Left colon (tissue), 2 donors: ENCODE measurements around the gene ZNF575. TPM values are rescaled to one million over a fixed set of nuclear protein-coding genes. Genes with fewer than 3 reads are reported as not detected.
"Not testable (repeated sequence)": the region's sequence is repeated elsewhere in the genome, so short reads cannot be mapped to it uniquely, and the experiment has no call there.

Experiments
- ATAC-seq: fragments of 200-7000 bp; cut with Tn5 transposase; one replicate; pipeline ENCODE4 v1.9.1; 2020; ENCODE audit warnings: mild to moderate bottlenecking, moderate library complexity
- DNase-seq, 2 donors: peaks; one replicate each; pipeline ENCODE4 v3.0.0-alpha.2; 2020
- intact Hi-C, 2 donors: fragments of 100-400 bp; cut with DNase I in 1 of 2; cut with micrococcal nuclease in 1 of 2; formaldehyde crosslinking; loops; one replicate each; pipeline versions ENCODE4 v1.11.2 to v1.14.0; 2022; cut with DNase I, micrococcal nuclease
- total RNA-seq, 2 donors: library from RNA; stranded (reverse); fragmentation: NEBNext Ultra II Directional; extraction: Animal tissue kit (Norgen Biotek cat#: 25700); gene quantifications; one replicate each; pipeline ENCODE4 v1.2.1, GENCODE V29; 2021
- donor health status: DM: no; HTN: no; CAD: no.
- donor health status: DM: yes; HTN: yes; CAD: no.

The ZNF575 gene
- total RNA-seq, 2 donors from 2014 or later = 6.5 to 7.7 TPM

DNA sequence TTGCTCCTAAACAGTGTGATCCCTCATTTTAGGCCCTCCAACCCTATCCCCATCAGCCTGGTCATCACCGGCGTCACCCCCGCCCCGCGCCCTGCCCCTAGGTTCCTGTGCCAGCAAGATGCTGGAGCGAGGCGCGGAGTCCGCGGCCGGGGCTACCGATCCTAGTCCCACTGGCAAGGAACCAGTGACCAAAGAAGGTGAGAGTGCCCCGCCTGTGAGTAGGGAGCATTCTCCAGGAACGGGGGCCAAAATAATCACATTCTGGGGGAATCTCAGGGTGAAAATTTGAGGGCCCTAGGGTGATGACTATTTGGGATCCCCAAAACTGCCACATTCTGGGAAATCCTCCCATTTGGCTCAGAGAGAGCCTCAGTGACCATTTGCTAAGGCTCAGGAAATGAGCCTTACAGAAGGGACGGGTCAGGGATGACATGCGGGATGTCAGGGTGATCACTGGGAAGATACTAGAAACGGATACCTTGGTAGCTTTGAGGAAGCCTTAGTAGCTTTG lies 1.4 kb downstream of the ZNF575 start:
- intact Hi-C loops = no loop called here
- ATAC-seq (no peak), DNase-seq (no peak)

DNA sequence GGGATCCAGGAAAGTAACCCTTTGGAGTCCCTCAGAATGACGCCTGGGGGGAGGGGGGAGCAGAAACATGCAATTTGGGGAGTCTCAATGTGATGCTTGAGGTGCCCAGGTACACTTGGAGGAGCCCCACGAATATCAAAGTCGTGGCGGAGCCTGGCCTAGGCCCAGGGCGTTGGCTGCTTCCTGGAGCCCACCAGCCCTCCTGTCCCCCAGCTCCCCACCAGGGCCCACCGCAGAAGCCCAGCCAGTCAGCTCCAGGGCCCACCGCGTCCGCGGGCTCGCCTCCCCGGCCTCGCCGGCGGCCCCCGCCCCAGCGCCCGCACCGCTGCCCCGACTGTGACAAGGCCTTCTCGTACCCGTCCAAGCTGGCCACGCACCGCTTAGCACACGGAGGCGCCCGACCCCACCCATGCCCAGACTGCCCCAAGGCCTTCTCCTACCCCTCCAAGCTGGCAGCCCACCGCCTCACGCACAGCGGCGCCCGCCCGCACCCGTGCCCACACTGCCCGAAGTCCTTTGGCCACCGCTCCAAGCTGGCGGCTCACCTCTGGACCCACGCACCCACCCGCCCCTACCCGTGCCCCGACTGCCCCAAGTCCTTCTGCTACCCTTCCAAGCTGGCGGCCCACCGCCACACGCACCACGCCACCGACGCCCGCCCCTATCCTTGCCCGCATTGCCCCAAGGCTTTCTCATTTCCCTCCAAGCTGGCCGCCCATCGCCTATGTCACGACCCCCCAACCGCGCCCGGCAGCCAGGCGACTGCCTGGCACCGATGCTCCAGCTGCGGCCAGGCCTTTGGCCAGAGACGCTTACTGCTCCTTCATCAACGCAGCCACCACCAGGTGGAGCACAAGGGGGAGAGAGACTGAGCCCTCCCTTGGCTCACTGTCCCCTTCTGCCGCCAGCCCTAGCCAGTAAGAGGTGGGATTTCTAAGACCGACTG lies 2.1 kb downstream of the ZNF575 start:
- intact Hi-C loops = no loop called here
- no peak for ATAC-seq
- peak; percentile 67 to 75 for DNase-seq

DNA sequence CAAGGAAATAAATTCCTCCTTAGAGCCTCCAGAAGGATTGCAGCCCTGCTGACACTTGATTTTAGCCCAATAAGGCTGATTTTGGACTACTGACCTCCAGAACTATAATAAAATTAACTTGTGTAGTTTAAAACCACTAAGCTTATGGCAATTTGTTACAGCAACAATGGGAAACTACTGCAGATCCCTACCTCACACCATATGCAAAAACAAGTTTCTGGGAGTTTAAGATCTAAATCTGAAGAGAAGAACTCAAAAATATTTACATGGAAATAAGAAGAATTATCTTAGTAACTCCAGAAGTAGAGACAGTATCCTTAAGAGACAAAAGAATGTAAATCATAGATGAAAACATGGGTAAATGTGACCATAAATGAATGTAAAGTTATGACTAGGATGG lies 5.9 kb downstream of the ZNF575 start:
- DNase-seq = no peak
- intact Hi-C loops = no loop called here
- no peak for ATAC-seq

DNA sequence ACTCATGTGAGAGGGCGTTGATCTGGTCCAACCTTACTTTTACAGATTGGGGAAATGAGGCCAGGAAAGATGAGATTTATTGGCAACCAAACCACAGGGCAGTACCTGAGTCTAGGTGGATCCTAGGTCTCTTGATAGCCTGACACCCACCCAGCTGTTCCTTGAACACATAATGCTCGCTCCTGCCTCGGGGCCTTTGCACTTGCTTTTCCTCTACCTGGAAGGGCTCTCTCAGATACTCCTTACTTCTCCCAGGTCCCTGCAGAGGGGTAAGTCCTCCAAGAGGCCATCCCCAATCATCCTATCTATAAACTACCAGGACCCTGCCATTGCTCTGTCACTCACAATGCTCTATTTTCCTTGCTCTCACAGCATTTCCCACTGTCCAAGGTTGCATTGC lies 7.4 kb downstream of the ZNF575 start:
- ATAC-seq = no peak
- intact Hi-C loops = no loop called here
- DNase-seq = no peak

DNA sequence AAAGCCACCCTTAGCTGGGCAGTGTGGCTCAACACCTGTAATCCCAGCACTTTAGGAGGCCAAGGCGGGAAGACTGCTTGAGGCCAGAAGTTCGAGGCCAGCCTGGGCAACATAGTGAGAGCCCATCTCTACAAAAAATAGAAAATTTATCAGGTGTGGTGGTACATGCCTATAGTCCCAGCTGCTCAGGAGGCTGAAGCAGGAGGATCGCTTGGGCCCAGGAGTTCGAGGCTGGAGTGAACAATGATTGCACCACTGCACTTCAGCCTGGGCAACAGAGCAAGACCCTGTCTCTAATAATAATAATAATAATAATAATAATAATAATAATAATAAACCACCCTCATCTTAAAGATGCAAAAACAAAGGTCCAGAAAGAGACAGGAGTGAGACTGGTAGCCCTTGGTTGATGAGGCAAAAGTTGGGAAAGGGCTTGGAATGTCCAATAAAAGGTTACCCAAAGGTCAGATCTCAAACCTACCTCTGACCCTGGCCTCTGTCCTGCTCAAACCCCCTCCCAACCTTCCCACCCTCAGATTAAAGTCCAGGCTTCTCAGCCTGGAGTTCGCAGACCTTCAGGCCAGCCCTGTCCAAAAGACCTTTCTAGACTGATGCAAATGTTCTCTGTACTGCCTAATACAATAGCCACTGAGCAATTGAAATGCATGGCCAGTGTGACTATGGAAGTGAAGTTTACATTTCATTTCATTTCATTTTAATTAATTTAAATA lies 9.1 kb downstream of the ZNF575 start:
- intact Hi-C loops = no loop called here
- DNase-seq (no peak), ATAC-seq (no peak)

DNA sequence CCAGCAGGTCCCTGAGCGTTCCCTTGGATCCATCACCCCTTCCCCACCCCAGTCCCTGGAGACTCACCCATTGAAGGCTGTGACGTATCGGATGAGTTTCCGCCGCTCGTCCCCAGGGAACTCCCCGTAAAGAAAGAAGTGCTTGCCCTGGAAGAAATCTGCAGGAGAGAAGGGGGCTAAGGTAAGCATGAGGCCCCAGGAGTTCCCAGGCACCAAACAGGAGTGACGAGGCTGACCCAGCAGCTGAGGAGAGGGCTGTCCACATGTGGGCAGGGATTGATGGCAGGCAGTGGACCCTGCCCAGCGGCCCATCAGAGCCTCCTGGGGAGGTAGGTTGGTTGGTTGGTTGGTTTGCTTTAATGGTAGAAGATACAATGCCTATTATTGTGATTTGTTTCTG lies 11.1 kb downstream of the ZNF575 start:
- intact Hi-C loops = no loop called here
- ATAC-seq = no peak

DNA sequence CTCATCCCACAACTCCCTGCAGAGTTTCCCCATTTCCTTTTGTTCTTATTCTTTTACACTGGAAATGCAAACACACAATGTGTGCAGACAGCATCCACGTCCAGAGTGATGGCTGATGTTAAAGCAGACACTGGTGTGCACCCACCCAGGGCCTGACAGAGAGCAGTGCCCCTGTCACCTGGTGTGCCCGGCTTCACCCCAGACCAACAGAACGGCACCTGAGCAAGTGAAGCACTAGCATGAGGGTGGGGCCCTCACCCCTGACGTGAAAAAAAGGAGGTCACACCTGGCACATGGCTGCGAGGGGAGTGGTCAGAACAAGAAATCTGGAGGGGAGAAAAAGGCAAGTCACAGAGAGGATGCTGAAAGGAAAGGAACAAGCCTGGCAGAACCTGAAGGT lies 12.3 kb downstream of the ZNF575 start:
- intact Hi-C loops = no loop called here
- ATAC-seq (no peak), DNase-seq (no peak)

More for the DNA sequence above, 11.1 kb downstream of the ZNF575 start:
- no peak for DNase-seq

DNA sequence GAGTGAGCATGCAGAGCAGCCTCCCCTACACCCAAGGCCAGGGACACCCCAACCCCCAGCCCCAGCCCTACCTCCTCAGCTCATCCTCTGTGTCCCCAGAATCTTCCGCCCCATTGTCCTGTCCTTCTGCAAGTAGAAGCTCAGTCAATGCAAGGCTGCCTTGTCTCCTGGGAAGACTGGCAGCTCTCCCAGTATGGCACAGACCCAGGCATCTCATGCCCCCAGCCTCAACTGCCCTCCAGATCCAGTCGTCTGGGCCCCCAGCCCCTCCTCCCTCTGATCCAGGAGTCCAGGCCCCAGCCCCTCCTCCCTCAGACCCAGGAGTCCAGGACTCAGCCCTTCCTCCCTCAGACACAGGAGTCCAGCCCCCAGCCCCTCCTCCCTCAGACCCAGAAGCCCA lies 13.0 kb downstream of the ZNF575 start:
- intact Hi-C loops = no loop called here
- no peak for ATAC-seq
- DNase-seq = no peak

DNA sequence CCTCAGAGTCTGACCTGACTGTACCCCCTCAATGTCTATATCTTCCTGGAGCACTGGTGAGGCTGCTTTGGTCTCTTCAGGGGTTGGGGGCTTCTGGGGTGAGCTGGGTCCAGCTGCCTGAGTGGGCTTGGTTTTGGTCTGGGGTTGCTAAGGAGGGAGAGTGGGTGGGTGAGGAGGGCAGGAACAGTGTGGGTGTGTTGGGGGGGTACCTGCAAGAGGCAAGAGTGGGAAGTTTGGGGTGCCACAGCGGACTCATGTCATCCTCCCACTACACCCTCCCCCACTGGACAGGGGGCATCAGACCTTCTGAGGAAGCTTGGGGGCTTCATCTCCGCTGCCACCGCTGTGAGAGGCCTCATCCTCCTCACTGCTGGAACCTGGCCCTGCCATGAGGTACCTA lies 13.6 kb downstream of the ZNF575 start:
- intact Hi-C loops = no loop called here
- DNase-seq = no peak
- no peak for ATAC-seq

DNA sequence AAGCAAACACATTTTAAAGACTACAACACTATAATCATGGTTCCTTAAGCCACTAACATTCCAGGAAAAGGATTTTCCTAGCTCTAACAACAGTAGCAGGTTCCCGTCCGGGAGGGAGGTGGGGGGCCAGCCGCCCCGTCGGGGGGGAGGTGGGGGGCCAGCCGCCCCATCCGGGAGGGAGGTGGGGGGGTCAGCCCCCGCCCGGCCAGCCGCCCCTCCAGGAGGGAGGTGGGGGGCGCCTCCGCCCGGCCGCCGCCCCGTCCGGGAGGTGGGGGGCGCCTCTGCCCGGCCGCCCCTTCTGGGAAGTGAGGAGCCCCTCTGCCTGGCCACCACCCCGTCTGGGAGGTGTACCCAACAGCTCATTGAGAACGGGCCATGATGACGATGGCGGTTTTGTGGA lies 14.9 kb downstream of the ZNF575 start:
- DNase-seq, intact Hi-C loops, ATAC-seq: not testable (repeated sequence)

DNA sequence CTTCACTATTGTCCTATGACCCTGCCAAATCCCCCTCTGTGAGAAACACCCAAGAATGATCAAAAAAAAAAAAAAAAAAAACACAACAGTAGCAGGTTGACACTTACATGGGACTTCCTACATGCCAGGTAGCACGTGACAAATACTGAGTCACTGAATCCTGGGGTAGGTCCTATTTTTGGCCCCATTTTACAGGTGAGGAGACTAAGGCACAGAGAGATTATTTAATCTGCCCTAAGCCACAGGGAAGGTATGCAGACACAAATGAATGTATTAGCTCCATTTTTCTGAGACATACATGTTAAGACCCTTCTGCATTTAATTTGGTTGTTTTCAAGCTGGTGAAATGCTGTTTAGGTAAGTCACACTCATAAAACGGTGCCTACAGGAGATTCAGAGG lies 15.7 kb downstream of the ZNF575 start:
- no peak for DNase-seq
- intact Hi-C loops = no loop called here
- no peak for ATAC-seq

DNA sequence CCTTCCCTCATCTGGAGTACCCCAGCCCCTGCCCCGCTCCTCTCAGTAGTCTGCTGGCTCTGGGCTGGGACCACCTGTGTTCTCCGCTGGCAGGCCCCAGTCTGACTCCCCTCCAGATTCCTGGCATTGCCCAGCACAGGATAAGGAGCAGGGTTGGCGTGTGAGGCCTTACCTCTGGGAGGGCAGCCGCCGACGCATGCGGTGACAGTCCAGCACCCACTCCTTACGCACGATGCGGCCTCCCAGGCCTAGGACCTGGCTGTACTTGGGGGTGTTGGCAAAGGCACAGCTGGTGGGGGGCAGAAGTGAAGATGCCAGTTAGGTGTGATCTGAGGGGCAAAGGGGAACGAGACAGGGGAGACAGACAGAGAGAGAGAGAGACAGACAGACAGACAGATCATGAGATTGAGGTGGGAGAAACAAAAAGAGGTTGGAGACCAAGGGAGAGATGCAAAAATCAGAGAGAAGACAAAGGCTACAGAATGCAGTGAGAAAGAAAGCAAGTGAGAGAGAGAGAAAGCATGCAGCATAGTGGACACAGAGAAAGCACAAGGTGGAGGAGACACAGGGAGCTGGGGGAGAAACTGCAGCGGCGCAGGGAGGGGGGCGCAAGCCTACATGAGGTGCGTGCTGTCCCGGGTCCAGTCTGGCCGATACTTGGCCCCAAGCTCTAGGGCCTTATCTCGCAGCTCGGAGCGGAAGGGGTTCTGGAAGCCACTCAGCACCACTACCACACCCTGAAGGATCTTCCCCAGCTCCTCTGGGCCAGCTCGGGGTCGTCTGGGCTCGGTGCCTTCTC lies 18.6 kb downstream of the ZNF575 start:
- DNase-seq (no peak), ATAC-seq (no peak)
- intact Hi-C loops = no loop called here

DNA sequence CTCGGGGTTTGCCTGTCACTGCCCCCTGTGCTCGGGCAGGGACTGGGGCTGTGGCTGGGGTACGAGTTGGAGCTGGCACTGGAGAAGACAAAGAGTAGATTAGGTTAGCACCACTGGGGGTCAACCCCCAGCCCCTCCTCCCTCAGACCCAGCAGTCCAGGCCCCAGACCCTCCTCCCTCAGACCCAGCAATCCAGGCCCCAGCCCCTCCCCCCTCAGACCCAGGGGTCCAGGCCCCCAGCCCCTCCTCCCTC lies 19.1 kb downstream of the ZNF575 start:
- intact Hi-C loops = no loop called here
- DNase-seq (no peak), ATAC-seq (no peak)

DNA sequence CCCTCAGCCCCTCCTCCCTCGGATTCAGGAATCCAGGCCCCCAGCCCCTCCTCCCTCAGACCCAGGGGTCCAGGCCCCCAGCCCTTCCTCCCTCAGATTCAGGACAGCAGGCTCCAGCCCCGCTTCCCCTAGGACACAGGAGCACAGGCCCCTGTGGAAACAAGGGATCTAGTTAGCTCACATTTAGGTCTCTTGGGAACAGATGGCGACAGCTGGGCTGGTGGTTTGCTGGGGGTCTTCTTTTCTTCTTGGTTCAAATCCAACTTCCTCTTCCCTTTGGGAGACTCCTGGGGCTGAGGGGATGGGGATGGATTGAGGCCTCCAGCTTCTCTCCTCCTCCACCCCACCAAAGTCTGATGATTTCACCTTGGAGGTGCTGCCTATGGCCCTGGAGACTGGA lies 19.6 kb downstream of the ZNF575 start:
- intact Hi-C loops = no loop called here
- DNase-seq (no peak), ATAC-seq (no peak)

DNA sequence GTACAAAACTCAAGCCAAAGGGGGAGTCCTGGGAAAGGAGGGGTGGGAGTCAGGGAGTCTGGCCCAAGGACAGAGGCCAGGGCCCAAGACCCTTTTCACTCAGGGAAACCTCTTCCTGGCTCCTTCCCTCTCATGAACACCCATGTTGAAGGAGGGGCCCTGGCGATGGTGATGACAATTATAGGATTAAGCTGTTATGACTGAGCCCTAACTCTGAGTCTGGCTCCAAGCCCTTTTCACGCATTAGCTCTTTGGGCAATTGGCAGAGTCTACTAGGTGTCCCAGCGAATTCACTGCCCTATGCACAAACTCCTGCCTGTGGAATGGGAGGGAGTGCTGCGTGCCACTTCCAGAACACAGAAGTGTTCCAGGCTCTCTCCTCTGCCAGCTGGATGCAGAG lies 20.7 kb downstream of the ZNF575 start:
- intact Hi-C loops = no loop called here
- DNase-seq (no peak), ATAC-seq (no peak)

DNA sequence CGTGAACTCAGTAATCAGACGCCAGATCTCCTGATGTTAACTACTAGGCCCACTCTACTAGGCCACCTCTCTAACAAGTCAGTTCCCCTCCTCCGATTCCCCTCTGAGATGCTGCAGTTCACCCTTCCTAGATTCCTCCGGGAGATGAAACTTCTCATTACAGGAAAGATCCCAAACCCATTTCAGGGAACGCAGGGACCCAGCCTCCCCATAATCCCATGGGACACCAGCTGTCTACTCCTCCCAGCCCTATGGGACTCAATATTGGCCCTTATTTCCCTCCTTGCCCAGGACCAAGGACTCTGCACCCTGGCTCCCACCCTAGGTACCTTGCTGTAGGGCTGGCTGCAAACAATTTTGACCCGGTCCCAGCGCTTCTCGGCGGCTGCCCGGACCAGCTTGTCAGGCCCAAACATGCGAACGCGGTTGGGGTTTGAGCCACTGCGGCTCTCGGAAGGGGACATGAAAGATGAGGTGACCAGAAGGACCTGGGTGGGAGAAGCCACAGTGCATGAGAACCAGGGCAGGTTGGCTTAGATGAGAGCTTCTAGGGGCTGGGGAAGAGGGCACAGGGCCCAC lies 21.4 kb downstream of the ZNF575 start:
- DNase-seq (no peak), ATAC-seq (no peak)
- intact Hi-C loops = no loop called here

DNA sequence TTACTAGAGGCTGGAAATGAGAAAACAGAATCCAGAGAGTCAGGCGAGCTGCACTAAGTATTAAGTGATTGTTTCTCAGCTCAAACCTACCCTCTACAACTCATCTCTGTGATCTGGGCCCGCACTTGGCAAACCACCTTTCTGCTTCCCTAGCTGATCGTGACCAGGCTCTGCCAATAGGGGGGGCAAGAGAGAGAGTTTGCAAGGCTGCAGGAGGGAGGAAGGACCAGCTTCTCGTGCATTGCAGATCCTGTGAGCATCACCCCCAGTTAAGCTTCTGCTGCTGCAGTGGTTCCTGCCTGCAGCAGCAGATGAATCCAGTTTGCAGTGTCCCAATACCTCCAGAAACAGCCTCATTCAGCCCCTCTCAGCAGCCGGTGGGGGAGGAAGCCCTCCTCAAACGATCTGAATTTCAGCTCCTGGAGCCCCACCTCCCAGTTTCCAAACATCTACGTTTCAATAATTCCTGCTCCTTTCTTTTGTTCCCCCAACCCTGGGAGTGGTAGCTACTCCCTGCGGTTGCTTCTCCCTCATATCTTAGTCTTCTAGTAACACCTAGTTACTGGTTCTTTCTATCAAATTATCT lies 22.3 kb downstream of the ZNF575 start:
- ATAC-seq (peak; percentile 87), DNase-seq (peak; percentile 54 to 87)
- intact Hi-C loops = loop anchor here in 1 of 2 donors (5.0 kb wide), 1 partner anchor 87 kb away; no protein-coding TSS in a partner anchor

DNA sequence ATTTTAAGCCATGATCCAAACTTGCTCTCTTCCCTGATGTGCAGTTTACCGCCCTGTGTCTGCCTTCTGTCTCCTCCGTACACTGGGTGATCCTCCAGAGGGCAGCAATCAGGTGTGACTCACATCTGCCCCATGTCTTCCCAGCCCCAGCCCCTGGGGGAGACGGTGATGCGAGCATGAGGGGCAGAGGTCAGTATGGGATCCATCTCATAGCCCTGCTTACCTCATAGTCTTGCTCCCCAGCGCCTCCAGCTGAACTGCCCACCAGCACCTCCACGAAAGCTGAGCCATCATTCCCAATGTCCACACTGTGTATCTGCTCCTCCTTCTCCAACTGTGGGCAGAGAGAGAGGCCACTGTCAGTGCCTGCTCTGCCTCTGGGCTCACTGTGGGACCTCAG lies 27.7 kb downstream of the ZNF575 start:
- intact Hi-C loops = no loop called here
- DNase-seq = no peak
- no peak for ATAC-seq
